ENCODE data around the gene C3AR1.

Gene C3AR1

DNA sequence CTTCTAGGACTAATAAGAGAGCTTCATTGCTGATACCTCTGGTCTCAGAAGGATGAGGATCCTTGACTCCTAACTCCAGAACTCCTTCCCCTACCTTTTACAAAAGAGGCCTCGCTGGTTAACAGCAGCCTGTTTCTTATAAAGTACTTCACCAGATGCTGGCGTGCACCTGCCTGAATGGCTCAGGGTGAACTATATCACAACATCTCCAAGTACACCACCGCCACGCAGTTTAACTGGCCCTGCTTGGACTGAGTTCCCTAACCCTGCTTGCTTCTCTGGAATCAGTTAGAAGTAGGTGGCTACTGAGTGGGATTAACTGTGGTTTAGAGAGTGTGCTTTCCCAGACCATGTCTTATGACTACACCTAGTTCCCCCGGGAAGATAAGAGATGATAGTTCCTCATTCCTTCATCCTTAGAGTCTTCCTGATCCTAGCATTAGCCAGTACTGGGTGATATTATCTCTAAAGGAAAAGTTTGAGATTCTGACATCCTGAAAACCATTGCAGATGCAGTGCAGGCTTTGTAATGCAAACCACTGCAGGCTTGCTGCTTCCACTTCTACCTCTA lies 30.6 kb downstream of the C3AR1 start:
- no peak overlapping the region for H3K23ac ChIP-seq (ENCODE audit: low read depth, low read length, poor library complexity)
- no peak overlapping the region for H3K4me2 ChIP-seq (ENCODE audit: insufficient read depth, low read length, poor library complexity, severe bottlenecking)
- H3K9me3 ChIP-seq (replicated peaks in 1 of 2; ENCODE audit: control insufficient read depth in 2 of 2, insufficient read depth in 1 of 2, low read depth in 1 of 2, low read length in 2 of 2) = no peaks in the 10 kb centered on the region
- WGBS, 2 donors (ENCODE audit: extremely low coverage in 2 of 2, insufficient read length in 2 of 2, insufficient replicate concordance in 1 of 2) = no CpG with 5 or more reads among the region's 5 CpGs
- H2AK5ac ChIP-seq (ENCODE audit: low read depth, low read length) = no peak overlapping the region
- no peak overlapping the region for H2BK12ac ChIP-seq (ENCODE audit: low read length)
- H3K79me1 ChIP-seq (ENCODE audit: low read depth, low read length) = peaks cover 1% of the 10 kb centered on the region
- no peak overlapping the region for H3K9ac ChIP-seq (ENCODE audit: low read depth, low read length, poor library complexity)
- no peak overlapping the region for H3K18ac ChIP-seq (ENCODE audit: low read length)
- H3K4me1 ChIP-seq (ENCODE audit: control insufficient read depth in 2 of 2, insufficient read depth in 1 of 2, low read depth in 1 of 2, low read length in 2 of 2) = peaks cover 20 to 25% of the 10 kb centered on the region in 2 donors
- H4K91ac ChIP-seq (ENCODE audit: low read depth, low read length, poor library complexity) = no peak overlapping the region
- no peak overlapping the region for H2BK5ac ChIP-seq (ENCODE audit: low read length)
- H4K8ac ChIP-seq (ENCODE audit: low read depth, low read length) = no peak overlapping the region
- no peak overlapping the region for H3K4me3 ChIP-seq (ENCODE audit: low read length in 2 of 2)
- no peaks in the 10 kb centered on the region for H3K27me3 ChIP-seq (ENCODE audit: control insufficient read depth in 3 of 3, insufficient read depth in 3 of 3, low read depth in 1 of 3, low read length in 3 of 3)
- no peak overlapping the region for H3K4ac ChIP-seq (ENCODE audit: low read length)
- H2AFZ ChIP-seq (ENCODE audit: low read length) = no peak overlapping the region
- DNase-seq (ENCODE audit: low spot score) = no peak
- no peak overlapping the region for H3K14ac ChIP-seq (ENCODE audit: low read length)
- H3K27ac ChIP-seq (replicated peaks; ENCODE audit: low read length) = no peak overlapping the region
- H2BK15ac ChIP-seq (ENCODE audit: low read length) = no peak overlapping the region
- H3K36me3 ChIP-seq (replicated peaks in 1 of 2; ENCODE audit: control insufficient read depth in 2 of 2, insufficient read depth in 2 of 2, low read length in 2 of 2) = peaks cover 2 to 12% of the 10 kb centered on the region in 2 donors
- no peak overlapping the region for H2BK120ac ChIP-seq (ENCODE audit: low read depth, low read length)

DNA sequence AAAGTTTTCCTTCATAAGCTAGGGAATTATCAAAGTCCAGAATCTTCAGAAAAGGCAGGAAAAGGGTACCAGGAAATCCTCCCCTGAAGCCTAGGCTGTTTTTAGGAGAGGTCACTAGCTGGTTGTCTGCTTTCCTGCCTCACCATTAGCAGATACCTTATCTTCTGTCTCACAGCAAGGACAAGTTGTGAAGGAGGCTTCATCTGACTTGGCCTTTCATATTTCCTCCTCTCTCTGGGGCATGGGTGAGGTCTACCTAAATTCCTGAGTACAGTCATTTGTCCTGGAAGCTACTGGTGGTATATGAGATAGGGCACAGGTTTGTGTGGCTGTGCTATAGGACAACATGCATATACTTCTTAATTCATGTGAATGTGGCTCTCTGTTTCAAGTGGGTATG lies 31.4 kb downstream of the C3AR1 start:
- Histone ChIP-seq H2BK12ac (ENCODE audit: low read length) (no peak overlapping the region), H4K91ac (ENCODE audit: low read depth, low read length, poor library complexity) (no peak overlapping the region), H2AFZ (ENCODE audit: low read length) (no peak overlapping the region), H3K14ac (ENCODE audit: low read length) (no peak overlapping the region), H3K9me3 (replicated peaks in 1 of 2; ENCODE audit: control insufficient read depth in 2 of 2, insufficient read depth in 1 of 2, low read depth in 1 of 2, low read length in 2 of 2) (no peaks in the 10 kb centered on the region), H3K4me3 (ENCODE audit: low read length in 2 of 2) (no peak overlapping the region), H3K4me1 (ENCODE audit: control insufficient read depth in 2 of 2, insufficient read depth in 1 of 2, low read depth in 1 of 2, low read length in 2 of 2) (peaks cover 20 to 25% of the 10 kb centered on the region in 2 donors), H3K18ac (ENCODE audit: low read length) (no peak overlapping the region), H4K8ac (ENCODE audit: low read depth, low read length) (no peak overlapping the region), H3K27me3 (ENCODE audit: control insufficient read depth in 3 of 3, insufficient read depth in 3 of 3, low read depth in 1 of 3, low read length in 3 of 3) (no peaks in the 10 kb centered on the region), H2BK15ac (ENCODE audit: low read length) (no peak overlapping the region), H2BK120ac (ENCODE audit: low read depth, low read length) (no peak overlapping the region), H3K27ac (replicated peaks; ENCODE audit: low read length) (no peak overlapping the region), H3K4me2 (ENCODE audit: insufficient read depth, low read length, poor library complexity, severe bottlenecking) (no peak overlapping the region), H3K9ac (ENCODE audit: low read depth, low read length, poor library complexity) (no peak overlapping the region), H2BK5ac (ENCODE audit: low read length) (no peak overlapping the region), H3K4ac (ENCODE audit: low read length) (no peak overlapping the region), H2AK5ac (ENCODE audit: low read depth, low read length) (no peak overlapping the region), H3K36me3 (replicated peaks in 1 of 2; ENCODE audit: control insufficient read depth in 2 of 2, insufficient read depth in 2 of 2, low read length in 2 of 2) (peaks cover 0 to 5% of the 10 kb centered on the region in 2 donors), H3K79me1 (ENCODE audit: low read depth, low read length) (peaks cover 1% of the 10 kb centered on the region), H3K23ac (ENCODE audit: low read depth, low read length, poor library complexity) (no peak overlapping the region)
- DNase-seq (ENCODE audit: low spot score) = no peak

DNA sequence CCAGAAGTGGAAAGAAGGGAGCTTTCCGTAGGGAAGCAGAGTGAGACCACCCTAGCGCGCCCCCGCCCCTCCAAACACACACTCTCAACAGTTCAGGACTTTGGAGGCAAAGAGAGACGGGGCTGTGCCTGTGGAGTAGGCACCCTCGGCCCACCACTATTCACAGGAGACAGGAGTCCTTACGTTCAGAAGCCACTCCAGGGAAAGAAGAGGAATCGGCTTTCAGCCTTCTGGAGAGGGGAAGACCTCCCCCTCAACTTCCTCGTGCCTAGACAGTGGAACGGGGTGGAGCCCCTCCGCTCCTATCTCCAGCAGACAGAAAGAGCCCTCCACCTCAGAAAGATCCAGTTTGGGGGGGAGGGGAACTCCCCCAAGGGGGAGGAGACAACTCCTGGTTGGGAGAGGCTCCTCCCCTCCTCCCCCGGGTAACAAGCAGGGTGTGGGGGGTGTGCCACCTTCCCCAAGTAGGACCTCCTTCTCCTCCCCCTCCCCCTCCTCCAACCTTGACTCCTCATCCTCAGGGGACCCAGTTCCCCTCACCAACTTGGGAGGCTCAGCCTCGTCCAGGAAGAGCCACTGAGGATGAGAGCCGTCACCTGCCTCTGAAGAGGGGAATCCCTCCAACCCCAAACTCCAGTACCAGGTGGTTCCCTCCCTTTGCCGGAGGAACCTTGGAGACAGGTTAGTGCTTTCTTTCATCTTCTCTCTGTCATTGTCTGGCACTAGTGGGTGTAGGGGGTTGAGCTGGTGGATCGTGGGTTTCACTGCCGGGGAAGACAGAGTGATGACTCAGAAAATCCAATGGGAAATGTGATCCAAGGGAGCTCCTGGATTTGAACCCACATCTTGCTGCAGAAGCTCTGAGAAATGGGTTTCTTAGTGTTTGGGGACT lies 32.8 kb downstream of the C3AR1 start:
- Histone ChIP-seq H3K9ac (ENCODE audit: low read depth, low read length, poor library complexity) (peak overlapping the region; percentile 98), H3K27ac (replicated peaks; ENCODE audit: low read length) (peak overlapping the region; percentile 61), H2BK15ac (ENCODE audit: low read length) (no peak overlapping the region), H3K36me3 (replicated peaks in 1 of 2; ENCODE audit: control insufficient read depth in 2 of 2, insufficient read depth in 2 of 2, low read length in 2 of 2) (peaks cover 0 to 4% of the 10 kb centered on the region in 2 donors), H4K8ac (ENCODE audit: low read depth, low read length) (no peak overlapping the region), H2AFZ (ENCODE audit: low read length) (peak overlapping the region; percentile 100), H3K4me2 (ENCODE audit: insufficient read depth, low read length, poor library complexity, severe bottlenecking) (peak overlapping the region; percentile 81), H3K4me1 (ENCODE audit: control insufficient read depth in 2 of 2, insufficient read depth in 1 of 2, low read depth in 1 of 2, low read length in 2 of 2) (peaks cover 15 to 20% of the 10 kb centered on the region in 2 donors), H2AK5ac (ENCODE audit: low read depth, low read length) (no peak overlapping the region), H3K23ac (ENCODE audit: low read depth, low read length, poor library complexity) (no peak overlapping the region), H3K27me3 (ENCODE audit: control insufficient read depth in 3 of 3, insufficient read depth in 3 of 3, low read depth in 1 of 3, low read length in 3 of 3) (no peaks in the 10 kb centered on the region), H3K14ac (ENCODE audit: low read length) (no peak overlapping the region), H2BK120ac (ENCODE audit: low read depth, low read length) (peak overlapping the region; percentile 9), H4K91ac (ENCODE audit: low read depth, low read length, poor library complexity) (no peak overlapping the region), H3K79me1 (ENCODE audit: low read depth, low read length) (peaks cover 1% of the 10 kb centered on the region), H3K9me3 (replicated peaks in 1 of 2; ENCODE audit: control insufficient read depth in 2 of 2, insufficient read depth in 1 of 2, low read depth in 1 of 2, low read length in 2 of 2) (no peaks in the 10 kb centered on the region), H3K18ac (ENCODE audit: low read length) (peak overlapping the region; percentile 97), H3K4me3 (ENCODE audit: low read length in 2 of 2) (peak overlapping the region; percentile 88 to 99), H2BK12ac (ENCODE audit: low read length) (peak overlapping the region; percentile 8), H2BK5ac (ENCODE audit: low read length) (peak overlapping the region; percentile 40), H3K4ac (ENCODE audit: low read length) (no peak overlapping the region)
- peak; percentile 35 for DNase-seq (ENCODE audit: low spot score)
- no CpG with 5 or more reads among the region's 17 CpGs for WGBS, 2 donors (ENCODE audit: extremely low coverage in 2 of 2, insufficient read length in 2 of 2, insufficient replicate concordance in 1 of 2)

All from neuronal stem cell (in vitro differentiated cells).